HG02884 (cell line): ENCODE results near the gene FOXN3.

Source experiments
- ATAC-seq: cut with Tn5 transposase; IDR thresholded peaks from one replicate; pipeline ENCODE4 v1.9.1; 2021; ENCODE audit warnings: mild to moderate bottlenecking, moderate library complexity; ENCODE audit not compliant: unreplicated experiment

The FOXN3 gene

DNA sequence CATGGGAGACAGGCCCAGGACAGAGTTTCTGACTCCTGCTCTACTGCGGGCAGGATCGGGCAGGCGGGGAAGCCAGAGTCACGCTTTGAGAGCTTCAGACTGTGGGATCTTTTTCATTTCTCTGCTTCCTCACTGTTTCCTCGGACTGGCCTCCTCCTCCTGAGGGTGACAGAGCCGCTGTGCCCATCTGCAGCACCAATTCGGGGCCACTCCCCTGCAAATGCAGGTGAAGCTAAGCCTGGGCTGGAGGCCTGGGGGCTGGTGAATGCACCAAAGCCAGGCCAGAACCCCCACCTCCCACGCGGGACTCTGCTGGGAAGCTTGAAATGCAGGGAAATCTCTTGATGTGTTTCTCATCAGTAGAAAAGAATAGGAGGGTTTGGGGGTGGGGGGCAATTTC lies 77.5 kb downstream of the FOXN3 start:
- no peak for ATAC-seq

DNA sequence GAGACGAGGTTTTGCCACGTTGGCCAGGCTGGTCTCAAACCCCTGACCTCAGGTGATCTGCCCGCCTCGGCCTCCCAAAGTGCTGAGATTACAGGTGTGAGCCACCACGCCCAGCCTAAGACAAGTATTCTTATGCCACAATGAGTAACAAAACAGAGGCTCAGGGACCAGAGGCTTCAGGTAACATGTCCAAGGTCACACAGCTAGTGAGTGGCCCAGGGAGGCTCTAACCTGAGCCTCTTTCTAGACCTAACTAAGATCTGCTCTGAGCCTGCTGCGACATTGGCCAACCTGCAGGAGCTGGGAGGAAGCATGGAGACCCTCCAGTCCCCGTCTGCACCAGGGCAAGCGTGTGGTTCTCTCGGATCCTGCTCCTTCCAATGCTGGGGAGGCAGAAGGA lies 77.9 kb downstream of the FOXN3 start:
- ATAC-seq, result no peak

DNA sequence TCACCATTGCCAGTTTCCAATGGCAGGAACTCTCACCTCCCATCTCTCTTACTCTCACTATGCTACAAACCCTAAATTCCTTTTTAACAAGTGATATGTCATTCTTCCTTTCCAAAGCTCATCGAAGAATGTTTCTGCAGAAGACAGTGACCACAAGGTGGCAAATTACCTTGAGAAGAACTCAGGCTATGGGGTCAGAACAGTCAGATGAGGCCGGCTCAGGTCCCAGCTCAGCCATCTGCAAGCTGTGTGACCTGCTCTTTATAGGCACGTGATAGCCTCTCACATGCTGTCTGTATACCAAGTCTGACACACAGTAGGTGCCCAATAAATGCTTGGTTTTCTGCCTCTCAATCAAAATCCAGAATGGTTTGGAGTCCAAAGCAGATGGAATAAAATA lies 80.7 kb downstream of the FOXN3 start:
- no peak for ATAC-seq

DNA sequence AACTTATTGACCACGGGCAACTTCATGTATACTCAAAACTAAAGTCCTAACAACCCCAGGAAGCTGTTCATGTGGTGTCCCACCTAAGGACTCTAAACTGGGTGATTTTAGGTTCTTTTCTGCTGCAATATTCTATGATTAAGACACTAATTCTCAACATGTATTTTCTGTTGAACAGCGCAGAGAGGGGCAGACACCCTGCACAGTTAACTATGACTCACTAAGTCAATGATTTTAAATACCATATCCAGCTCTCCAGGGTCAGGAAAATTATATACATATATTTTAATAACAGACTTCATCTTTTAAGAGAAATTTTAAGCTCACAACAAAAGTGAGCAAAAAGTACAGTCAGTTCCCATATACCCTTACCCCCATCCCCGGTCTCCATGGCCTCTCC lies 85.0 kb downstream of the FOXN3 start:
- ATAC-seq, result no peak

DNA sequence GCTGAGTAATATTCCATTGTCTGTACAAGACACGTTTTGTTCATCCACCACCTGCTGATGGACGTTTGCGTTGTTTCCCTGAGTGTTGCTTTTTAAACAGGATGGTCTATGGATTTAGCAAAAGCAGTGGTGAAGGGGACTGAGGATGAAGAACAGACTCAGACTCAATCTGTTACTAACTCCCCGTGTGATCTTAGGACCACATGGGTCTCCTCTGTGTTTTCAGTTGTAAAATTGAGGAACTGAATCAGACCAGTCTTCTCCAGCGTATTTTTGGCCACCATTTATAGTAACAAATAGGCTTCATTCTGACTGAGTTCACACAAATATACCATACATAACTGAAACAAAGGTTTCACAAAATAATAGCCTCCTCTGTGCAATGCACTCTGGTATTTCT lies 85.6 kb downstream of the FOXN3 start:
- peak; percentile 91 for ATAC-seq

DNA sequence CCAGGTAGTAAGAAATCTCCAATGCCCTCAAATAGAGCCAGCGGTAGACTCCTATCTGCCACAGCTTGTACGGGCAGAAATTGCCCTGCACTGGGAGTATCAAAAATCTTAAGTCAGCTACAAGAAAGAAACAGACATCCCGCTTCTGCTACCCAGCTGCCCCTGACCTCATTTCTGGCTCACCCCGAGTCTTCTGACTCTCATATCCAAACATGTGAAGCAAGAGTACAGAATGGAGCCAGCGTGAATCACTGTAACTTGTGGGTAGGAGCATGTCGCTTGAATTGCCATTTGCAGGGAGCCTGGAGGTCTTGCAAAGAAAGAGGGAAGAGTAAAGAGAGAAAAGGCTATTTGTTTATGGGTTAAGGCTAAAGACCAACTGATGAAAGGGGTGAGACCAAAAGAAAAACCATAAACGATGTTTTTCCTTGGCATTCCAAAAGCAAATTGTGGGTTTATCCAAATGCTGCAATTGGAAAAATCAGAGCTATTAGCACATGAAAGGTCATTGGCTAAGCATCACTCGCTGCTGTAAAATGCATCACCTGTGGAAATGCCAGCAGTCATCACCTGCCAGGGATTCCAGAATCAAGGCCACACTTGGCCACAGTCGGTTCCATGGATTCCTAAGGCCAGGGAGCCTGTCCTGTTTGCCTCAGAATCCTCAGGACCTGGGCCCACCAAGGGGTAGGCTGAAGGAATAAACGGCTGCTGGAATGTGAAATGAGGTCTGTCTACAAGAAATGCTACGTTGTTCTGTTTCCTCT lies 86.6 kb downstream of the FOXN3 start:
- ATAC-seq, result no peak

DNA sequence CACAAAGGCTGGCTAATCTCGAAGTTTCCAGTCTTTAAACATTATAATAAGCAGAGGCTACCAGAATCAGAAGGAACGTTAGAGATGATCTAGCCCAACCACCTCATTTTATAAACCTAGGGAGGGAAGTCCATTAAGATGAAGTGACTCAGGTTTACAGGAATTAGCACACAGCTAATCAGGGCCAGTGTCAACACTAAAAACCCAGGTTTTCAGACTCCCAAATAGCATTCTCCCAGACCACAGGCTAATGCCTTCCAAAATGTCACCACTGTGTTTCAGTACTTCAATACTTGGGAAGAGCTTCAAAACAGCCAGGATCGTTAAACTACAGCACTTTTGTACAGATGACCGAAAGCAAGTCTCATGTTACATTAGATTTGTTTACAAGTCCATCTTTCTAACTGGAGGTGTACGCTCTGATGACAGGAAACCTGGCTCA lies 89.2 kb downstream of the FOXN3 start:
- no peak for ATAC-seq

DNA sequence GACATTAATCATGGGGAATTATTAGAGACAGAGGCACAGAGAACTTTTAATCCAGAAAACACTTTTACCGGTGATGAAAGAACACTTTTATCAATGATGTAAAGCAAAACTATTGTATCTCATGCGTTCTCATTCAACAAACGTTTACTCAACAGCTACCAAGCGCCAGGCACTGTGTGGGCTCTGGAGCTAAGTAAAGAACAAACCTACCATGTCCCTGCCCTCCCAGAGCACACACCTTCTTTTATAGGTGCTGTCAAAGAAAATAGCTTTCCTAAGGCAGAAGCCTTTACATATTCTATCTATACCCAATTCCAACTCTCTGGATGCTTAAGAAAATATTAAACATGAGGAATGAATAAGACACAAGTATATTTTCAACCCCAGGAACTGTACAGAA lies 91.1 kb downstream of the FOXN3 start:
- no peak for ATAC-seq

DNA sequence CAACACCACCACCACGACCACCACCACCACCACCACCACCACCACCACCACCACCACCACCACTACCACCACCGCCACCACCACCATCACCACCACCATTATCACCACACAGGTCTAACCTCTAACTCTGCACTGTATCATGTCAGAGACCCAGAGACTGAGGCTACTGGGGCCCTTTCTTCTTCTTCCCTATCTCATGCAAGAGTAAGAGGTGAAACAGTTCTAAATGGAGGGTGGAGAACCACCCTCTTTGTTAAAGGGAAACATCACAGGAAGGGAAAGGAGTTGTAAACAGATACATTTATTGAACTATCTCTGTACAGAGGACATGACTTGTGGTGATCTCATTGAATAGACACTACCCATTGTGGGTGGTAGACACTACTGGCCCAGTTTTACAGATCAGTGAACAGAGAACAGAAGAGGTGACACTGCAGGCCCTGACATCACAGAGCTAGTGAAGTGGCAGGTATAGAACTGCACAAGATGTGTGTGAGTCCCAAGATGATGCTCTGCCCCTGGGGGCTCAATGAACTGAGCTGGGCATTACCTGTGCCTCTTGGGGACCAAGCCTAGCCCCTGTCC lies 91.6 kb downstream of the FOXN3 start:
- no peak for ATAC-seq

DNA sequence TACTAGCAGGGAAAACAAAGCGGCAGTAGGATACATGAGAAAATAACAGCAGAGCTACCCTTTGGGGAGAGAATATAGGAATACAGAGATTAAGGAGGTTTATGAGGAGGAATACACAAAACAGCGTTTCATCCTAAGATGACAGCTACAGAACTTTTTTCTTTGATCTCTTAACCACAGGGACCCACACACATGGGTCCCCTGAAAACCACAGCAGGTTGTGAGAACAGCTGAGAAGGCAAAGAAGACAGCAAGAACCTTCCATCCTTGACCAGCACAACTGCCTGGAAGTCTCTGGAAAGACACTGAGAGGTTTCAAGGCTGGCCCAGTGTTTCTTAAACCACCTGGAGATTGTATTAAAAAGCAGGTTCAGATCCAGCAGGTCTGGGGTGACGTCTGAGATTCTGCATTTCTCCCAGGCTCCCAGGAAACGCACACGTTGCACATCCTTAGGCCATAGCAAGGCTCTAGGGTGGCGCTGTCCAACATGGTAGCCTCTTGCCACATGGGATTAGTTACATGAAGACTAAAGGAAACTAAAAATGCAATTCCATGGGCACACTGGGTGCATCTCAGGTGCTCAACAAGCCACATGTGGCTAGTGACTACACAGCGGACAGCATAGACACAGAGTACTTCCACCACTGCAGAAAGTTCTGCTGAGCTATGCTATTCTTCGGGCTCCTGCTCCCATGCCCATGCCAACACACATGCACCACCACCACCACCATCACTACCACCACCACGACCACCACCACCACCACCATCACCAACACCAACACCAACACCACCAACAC lies 92.3 kb downstream of the FOXN3 start:
- ATAC-seq, result peak; percentile 94

DNA sequence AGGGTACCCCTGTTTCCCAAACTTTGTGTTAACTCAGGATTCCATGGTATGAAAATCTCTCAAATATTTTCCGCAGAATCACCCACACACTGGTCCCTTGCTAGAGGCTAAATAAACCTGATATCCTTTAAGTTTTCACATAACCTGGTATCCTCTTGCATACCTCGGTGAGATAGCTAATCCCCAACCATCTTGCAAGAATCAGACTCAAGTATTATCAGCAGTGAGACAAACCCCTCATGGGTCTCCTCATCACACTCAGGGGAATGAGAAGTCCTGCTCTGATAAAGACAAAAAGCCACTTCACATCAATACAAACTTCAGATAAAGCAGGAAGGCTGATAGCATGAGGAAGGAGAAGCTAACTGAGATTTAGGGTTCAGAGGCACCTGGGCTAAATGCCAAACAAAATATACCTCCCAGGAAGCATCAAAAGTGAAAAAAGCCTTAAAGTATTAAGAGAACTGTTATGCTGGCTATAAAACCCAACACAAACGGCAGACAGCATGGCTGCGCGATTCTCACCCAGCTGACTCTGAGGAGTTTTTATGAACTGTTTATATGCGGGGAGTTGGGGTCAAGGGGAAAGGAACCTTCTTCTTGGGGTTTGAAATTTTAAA lies 96.5 kb downstream of the FOXN3 start:
- no peak for ATAC-seq

DNA sequence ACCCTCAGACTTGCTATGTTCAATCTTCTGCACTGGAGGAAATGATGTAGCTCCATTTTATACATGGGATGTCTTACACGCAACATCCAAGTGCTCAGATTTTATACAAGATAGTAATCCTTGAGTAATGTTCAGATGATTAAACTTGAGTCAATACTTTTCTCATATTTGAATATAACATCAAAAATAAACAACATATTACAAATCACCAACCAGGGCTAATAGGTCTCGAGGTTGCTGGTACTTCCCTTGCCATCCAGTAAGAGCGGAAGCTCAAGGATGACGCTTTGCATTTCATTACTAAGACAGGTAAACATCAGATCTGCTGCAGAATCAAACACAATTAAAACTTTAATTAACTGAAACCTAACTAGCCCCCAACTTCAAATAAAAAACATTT lies 97.3 kb downstream of the FOXN3 start:
- no peak for ATAC-seq

DNA sequence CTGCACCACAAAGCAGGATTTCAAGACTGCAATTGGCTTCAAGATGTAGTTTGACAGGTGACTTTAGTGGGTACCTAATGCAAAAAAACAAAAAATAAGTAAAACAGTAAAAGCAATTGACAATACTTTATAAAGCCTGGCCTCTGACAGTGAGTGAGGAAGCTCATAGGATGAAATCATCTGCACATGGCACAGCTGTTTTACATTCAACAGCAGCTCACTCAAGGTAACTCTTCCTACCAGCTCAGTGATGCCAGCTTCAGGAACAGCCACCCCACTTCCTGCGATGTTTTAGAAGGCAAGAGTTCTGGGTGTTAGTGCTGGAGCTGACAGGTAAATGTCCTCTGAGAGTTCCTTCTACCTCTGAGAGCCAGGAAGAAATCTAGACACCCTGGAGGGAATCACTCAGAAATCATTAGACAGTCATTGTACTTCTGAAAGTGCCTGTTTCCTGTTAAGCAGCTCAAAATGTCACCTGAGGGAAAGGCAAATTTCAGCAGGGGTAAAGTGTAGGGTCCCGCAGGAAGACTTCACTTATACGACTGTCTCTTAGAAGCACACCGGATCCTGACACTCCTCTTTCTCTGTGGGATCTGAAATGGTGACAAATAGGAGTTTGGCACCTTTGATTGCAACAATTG lies 99.9 kb downstream of the FOXN3 start:
- ATAC-seq, result peak; percentile 84

DNA sequence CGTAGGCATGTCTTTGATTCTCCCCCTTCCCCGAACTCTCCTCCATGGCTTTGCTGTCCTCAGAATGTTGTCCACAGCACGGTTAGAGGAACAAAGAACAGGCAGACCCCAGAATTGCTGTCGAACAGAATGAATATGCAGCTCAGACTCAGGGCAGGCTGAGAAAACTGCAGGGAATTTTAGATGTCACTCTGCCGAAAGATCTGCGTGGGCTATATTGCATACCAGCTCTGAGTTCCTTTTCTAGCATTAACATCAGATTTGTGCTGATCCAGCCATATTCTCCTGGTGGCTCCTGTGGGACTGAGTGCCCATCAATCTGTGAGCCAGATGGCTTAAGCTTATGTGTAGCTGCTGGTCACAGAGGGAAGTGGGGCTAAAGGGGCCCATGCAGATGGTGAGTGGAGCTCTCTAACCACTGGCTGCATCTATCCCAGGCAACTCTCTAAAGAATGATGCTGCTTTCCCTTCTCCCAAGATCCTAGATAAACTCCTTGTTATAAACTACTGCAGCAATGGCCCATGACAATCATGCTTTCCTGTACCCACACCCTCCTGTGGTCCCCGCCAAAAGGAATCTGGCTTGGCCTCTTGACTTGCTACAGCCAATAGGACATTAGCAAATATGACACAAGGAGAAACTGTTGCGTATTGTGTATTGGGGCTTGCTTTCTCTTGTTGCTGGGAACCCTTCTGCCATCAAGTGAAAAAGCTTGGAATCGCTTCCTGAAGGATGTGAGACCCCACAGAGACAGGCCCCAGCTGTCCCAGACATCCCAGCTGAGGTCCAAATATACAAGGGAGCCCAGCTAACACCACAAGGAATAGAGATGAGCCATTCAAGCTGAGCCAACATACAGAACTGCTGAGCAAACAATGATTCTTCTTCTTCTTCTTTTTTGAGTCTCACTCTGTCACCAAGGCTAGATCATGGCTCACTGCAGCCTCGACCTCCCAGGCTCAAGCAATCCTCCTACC lies 101.3 kb downstream of the FOXN3 start:
- ATAC-seq, result no peak

DNA sequence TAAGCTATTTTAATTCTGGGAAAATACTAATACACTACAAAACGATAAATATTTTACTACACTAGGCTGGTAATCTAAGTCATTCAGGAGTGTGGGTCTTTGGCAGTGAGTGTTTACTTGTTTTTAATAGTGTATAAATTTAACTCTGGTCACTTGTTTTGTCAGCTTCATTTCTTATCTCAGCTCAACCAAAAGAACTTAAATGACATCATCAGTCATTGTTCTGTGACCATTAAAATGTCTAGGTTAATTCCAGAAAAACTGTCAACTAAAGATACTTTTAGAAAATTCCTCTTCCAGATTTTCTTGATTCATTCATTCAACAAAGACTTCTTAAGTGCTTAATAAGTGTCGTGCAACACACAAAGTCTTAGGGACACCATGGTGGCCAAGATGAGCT lies 102.8 kb downstream of the FOXN3 start:
- ATAC-seq, result no peak

DNA sequence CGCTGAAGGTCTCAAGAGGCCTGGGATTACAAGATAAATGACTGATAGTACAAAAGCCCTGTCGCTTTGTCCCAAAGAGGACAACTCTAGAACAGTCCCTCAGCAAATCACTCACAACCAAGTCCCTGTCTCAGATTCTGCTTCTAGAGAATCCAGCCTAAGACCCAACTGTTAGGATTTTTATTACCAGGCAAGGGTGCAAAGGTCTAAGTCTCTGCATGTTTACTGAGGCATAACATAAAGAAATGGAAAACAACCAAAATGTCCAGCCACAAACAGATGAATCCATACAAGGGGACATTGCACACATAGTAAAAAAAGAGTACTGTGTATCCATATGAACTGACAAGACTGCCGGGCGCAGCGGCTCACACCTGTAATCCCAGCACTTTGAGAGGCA lies 104.1 kb downstream of the FOXN3 start:
- no peak for ATAC-seq

DNA sequence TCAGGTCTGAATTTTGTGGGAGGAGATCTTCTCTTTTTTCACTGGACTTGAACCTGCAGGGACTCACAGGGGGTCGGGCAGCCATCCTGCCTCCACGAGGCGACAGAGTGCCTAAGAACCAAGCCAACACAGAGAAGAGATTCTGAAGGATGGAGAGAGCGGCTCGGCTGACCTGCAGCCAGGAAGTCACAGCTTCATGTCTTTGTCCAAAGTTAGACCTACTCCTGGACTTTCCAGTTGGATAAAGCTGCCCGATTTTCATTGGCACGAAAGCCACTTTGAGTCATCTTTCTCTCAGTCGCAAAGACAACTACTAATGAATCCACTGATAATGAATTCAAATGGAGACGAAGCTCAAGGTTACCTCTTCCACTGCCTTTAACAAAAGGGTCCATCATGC lies 106.8 kb downstream of the FOXN3 start:
- no peak for ATAC-seq

DNA sequence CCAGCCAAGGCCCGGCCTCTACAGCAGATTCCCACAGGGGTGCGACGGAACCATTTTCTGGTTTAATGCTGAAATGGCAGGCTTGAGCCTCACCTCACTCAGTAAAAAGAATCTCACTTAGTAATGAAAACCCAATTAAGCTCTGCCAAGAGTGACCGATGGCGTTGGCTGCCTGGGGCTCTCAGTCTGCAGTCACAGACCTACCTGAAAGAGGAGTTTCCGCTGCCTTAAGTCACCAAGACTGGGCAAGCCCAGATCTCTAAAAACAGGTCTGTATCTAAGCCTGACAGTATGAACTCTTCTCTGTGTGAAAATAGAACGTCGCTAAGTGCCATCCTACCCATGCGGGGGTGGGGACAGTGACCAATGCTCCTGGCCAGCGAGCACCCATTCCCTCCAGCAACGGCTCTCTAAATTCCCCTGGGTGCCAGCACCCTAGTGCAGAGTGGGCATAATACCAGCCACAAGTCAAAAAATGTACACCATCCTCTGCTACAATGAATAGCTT lies 107.3 kb downstream of the FOXN3 start:
- ATAC-seq, result no peak

DNA sequence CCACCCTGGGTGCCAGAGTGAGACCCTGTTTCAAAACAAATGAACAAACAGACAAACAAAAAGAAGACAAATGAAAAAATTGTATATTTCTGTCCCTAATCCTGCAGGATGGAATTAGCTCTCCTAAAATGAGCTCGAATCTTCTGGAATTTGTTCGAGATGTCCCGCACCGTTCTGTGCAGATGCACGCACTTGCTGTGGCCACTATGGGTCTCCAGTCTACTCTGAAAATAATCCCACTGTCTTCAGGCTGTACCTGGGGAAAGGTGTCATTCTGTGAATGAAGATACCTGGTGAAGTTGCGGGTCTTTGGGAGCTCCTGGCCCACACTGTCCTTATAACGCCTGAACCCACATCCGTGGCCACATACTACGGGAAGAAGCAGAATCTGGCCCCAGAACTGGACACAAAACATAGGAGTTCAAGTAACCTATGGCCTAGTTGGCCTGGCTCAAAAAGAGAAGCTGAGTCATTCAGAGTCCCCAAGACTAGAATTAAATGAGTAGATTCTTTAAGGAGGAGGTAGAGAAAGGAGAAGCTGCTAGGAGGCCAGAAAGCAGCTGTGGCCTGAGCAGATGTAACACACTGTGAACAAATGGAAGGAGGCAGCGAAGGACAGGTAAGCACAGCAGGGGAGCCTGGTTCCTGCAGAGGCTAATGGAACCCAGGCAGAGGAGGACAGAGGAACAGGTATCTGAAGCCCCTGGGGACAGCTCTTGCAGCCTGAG lies 108.6 kb downstream of the FOXN3 start:
- no peak for ATAC-seq
